Pancreas (tissue), 10 donors: ENCODE measurements around the gene ACCSL. TPM values are rescaled to one million over a fixed set of nuclear protein-coding genes. Genes with fewer than 3 reads are reported as not detected.

Experiments used
- ATAC-seq, 4 donors: fragments of 200-7000 bp; cut with Tn5 transposase; one replicate each; pipeline versions ENCODE4 v1.8.0 to v1.9.1; 2020; ENCODE audit warnings: mild to moderate bottlenecking in 4 of 4, moderate library complexity in 4 of 4
- DNase-seq, 6 donors: peaks; one replicate each; pipeline ENCODE4 v3.0.0-alpha.2; 2020
- FAIRE-seq: peaks from 2 replicates; lab custom pipeline; 2012; peaks lifted over from hg19 to GRCh38; lab: Jason Lieb, UNC
- H3K27ac ChIP-seq, 4 donors: fragments of 200-600 bp; sonication (generic); 1 replicate in 3 of 4; 2 replicates in 1 of 4; pipeline versions ENCODE4 v1.5.0 to v1.8.0; 2020
- H3K27me3 ChIP-seq, 4 donors: fragments of 200-600 bp; one replicate each; pipeline ENCODE4 v1.8.0; 2021
- H3K36me3 ChIP-seq, 3 donors: fragments of 200-600 bp; sonication (generic) in 1 of 3; one replicate each; pipeline versions ENCODE4 v1.5.0 to v1.8.0; 2020 to 2021
- H3K4me1 ChIP-seq, 3 donors: fragments of 200-600 bp; one replicate each; pipeline ENCODE4 v1.8.0; 2021
- H3K4me3 ChIP-seq, 4 donors: fragments of 200-600 bp; sonication (generic) in 2 of 4; one replicate each; pipeline versions ENCODE4 v1.5.0 to v1.8.0; 2020 to 2021
- H3K9me3 ChIP-seq, 4 donors: fragments of 200-600 bp; one replicate each; pipeline ENCODE4 v1.8.0; 2021
- WGBS, 2 donors: extraction: QIAGEN DNeasy Blood & Tissue Kit; methylation state at CpG; one replicate each; pipeline ENCODE4 v1.1.7; 2013; 5-methylcytosine and 5-hydroxymethylcytosine counted together
- intact Hi-C, 3 donors: fragments of 100-400 bp; cut with DNase I; formaldehyde crosslinking; loops; one replicate each; pipeline versions ENCODE4 v1.11.1 to v1.14.2; 2022
- polyA plus RNA-seq, 2 donors: library from polyadenylated mRNA; stranded (reverse); fragments of 200-250 nt; gene quantifications; one replicate each; pipeline ENCODE4 v1.2.3, GENCODE V29; 2013
- total RNA-seq, 6 donors: library from RNA; stranded (reverse); fragmentation: NEBNext Ultra II Directional in 4 of 6; extraction: Animal tissue kit (Norgen Biotek cat#: 25700) in 4 of 6; gene quantifications; one replicate each; pipeline versions ENCODE4 v1.2.1 to v1.2.4, GENCODE V29; 2021 to 2023
- TF ChIP-seq, protein P1 (sequence below), 4 donors: fragments of 200-600 bp; sonication (generic) in 3 of 4; IDR thresholded peaks; one replicate each; pipeline versions ENCODE4 v1.5.0 to v1.8.0; 2021; ENCODE audit warnings: antibody characterized with exemption in 4 of 4
- donor health status: healthy with polysubstance abuse.
- donor health status: DM: no; HTN: no; CAD: no; lungs with moderate emphysema.
- donor health status: DM: no; HTN: no; CAD: no.
- donor health status: control.
- donor health status: control.
- donor health status: Bipolar disorder and iron deficiency.
- donor health status: DM: yes; HTN: yes; CAD: no.
- donor health status: DM: no; HTN: no; CAD: no.
- donor health status: DM: no; HTN: no; CAD: no.
- donor health status: DM: yes; HTN: yes; CAD: no.

Gene ACCSL
- total and polyA plus RNA-seq, 8 donors: not detected

DNA sequence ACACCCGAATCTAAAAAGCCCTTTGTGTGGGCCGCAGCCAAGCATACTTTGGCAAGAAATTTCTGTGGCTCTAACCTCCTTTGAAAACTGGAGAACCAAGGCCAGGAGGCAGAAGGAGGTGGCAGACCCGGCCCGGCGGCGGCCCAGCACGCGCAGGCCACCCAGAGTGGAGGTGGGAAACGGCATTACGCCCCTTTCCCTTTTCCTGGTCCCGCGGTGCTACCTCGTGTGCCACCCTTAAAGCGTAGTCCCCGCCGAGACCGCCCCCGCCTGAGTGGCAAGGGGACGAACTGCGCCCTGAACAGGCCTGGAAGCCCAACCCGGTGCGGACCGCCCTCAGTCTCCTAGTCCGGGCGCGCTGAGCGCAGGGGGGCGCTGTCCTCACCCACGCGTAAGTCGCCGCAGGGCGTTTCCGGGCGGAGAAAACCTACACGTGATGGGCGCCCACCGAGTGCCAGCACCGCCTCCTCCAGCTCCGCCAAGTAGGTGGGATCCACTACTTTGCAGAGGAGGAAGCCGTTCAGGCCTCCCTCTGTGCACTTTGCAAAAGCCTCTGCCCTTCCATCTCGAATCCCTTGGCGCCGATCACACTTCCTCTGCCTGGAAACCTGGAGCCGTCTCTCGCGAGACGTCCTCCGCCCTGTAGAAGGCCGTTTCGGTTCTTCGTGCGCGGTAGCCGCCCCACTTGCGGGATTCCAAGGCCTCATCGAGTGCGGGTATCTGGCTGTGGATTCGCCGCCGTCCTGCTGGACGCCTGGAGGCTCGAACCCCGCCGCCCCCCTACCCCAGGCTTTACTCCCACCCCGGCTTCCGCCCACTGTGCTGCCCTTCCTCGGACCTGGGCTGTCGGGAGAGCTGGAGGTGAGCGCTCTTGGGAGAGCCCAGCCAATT lies 18.3 kb downstream of the ACCSL start, which contains the start of gene ACCS:
Gene ACCS, plus strand, starts transcription at position 430 of the 891 bp plus-strand sequence. CDS start 1,358 bp downstream, outside the sequence.
- no peaks in the 10 kb centered on the region for H3K9me3 ChIP-seq
- intact Hi-C loops: no loop called here
- WGBS, 2 donors: 0 to 1% methylated on average over 70 of the region's 70 CpGs
- peak within 1 kb of the TSS; percentile 69 to 94 (median 82) for H3K27ac ChIP-seq
- H3K4me1 ChIP-seq: peaks cover 0 to 14% (median 4%) of the 10 kb centered on the region in 3 donors
- DNase-seq (peak; percentile 93 to 97 (median 95)), ATAC-seq (peak; percentile 94 to 98 (median 96)), FAIRE-seq (no peak)
- no peaks in the 10 kb centered on the region for H3K36me3 ChIP-seq
- TF ChIP-seq, protein P1, sequence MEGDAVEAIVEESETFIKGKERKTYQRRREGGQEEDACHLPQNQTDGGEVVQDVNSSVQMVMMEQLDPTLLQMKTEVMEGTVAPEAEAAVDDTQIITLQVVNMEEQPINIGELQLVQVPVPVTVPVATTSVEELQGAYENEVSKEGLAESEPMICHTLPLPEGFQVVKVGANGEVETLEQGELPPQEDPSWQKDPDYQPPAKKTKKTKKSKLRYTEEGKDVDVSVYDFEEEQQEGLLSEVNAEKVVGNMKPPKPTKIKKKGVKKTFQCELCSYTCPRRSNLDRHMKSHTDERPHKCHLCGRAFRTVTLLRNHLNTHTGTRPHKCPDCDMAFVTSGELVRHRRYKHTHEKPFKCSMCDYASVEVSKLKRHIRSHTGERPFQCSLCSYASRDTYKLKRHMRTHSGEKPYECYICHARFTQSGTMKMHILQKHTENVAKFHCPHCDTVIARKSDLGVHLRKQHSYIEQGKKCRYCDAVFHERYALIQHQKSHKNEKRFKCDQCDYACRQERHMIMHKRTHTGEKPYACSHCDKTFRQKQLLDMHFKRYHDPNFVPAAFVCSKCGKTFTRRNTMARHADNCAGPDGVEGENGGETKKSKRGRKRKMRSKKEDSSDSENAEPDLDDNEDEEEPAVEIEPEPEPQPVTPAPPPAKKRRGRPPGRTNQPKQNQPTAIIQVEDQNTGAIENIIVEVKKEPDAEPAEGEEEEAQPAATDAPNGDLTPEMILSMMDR (IDR thresholded peaks at IDR 0.05): peak; percentile 60 to 85 (median 72)
- H3K4me3 ChIP-seq: peak within 1 kb of the TSS; percentile 78 to 92 (median 86)
- H3K27me3 ChIP-seq: no peaks in the 10 kb centered on the region

DNA sequence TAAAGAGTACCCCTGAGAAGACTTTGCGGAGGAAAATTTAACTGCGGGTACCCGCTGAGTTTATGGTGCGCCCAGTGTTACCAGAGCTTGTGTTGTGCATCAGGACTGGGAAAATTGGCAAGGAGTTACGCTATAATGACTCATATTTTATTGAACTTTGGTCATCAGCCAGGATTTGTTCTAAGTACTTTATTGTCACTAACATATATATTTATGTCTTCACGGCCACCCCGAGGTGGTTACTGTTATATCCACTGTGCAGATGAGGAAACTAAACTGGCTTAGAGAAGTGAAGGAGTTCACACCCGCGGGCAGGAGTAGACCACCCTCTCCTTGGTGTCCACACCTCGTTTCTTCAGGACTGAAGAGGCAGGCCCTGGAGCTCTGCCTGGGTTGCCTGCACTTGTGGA lies 19.0 kb downstream of the ACCSL start:
- peak; percentile 49 to 75 (median 63) for ATAC-seq
- TF ChIP-seq, protein P1 (IDR thresholded peaks at IDR 0.05): no peak

DNA sequence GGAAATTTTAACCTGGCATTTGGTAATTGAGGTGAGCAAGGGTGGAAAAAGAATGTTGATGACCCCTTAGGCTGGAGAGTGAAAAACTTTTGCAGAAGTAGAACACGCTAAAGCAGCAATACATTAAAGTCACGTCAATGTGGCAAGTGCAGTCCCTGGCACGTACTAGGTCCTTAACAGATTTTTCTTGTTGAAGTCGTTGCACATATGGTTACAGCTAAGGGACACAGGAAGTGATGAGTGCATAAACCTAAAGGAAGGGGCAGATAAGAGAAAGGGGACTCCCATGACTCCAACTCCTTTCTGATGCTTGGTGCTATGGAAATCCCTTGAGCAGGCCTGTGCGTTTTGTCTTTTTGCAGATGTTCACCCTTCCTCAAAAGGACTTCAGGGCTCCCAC lies 19.5 kb downstream of the ACCSL start:
- DNase-seq (no peak), FAIRE-seq (no peak), ATAC-seq (no peak)
- Histone ChIP-seq H3K36me3 (no peaks in the 10 kb centered on the region), H3K27me3 (no peaks in the 10 kb centered on the region), H3K9me3 (no peaks in the 10 kb centered on the region), H3K4me3 (peak overlapping the region in 2 of 4 donors; percentile 82 to 89), H3K4me1 (peaks cover 0 to 14% (median 4%) of the 10 kb centered on the region in 3 donors), H3K27ac (no peak overlapping the region)
- intact Hi-C loops: no loop called here
- TF ChIP-seq, protein P1 (IDR thresholded peaks at IDR 0.05): no peak
- WGBS, 2 donors: 67 to 80% methylated on average over 5 of the region's 5 CpGs

More for the DNA sequence above, 19.0 kb downstream of the ACCSL start:
- whole genome bisulfite sequencing, 2 donors: 12 to 23% methylated on average over 10 of the region's 10 CpGs
- FAIRE-seq: no peak
- Histone ChIP-seq H3K9me3 (no peaks in the 10 kb centered on the region), H3K4me3 (peak overlapping the region; percentile 78 to 92 (median 86)), H3K27me3 (no peaks in the 10 kb centered on the region), H3K4me1 (peaks cover 0 to 14% (median 4%) of the 10 kb centered on the region in 3 donors), H3K27ac (peak overlapping the region; percentile 69 to 94 (median 82)), H3K36me3 (no peaks in the 10 kb centered on the region)
- DNase-seq: peak in 2 of 6 donors; percentile 12 to 32
- intact Hi-C loops: no loop called here

DNA sequence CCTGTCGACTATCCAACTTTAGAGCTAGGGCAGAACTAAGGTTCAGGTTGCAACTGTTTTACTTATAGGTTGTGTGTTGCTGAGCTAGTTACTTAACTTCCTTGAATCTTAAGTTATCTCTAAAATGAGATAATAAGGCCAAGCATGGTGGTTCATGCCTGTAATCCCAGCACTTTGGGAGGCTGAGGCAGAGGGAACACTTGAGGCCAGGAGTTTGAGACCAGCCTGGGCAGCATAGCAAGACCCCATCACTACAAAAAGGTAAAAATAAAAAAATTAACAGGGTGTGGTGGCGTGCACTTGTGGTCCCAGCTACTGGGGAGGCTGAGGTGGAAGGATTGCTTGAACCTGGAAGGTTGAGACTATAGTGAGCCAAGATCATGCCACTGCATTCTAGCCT lies 20.4 kb downstream of the ACCSL start:
- DNase-seq (no peak), ATAC-seq (no peak), FAIRE-seq (no peak)
- Histone ChIP-seq H3K27me3 (no peaks in the 10 kb centered on the region), H3K4me3 (no peak overlapping the region), H3K4me1 (peaks cover 0 to 14% (median 4%) of the 10 kb centered on the region in 3 donors), H3K27ac (no peak overlapping the region), H3K9me3 (no peaks in the 10 kb centered on the region), H3K36me3 (no peaks in the 10 kb centered on the region)
- TF ChIP-seq, protein P1 (IDR thresholded peaks at IDR 0.05): no peak
- 95 to 97% methylated on average over 2 of the region's 2 CpGs for WGBS, 2 donors
- intact Hi-C loops: no loop called here
